Stimulated activated CD8-positive, alpha-beta memory T cell treated with anti-CD3 and anti-CD28 coated beads, Interleukin-15, amount 100 ng/mL, for 24 hours (primary cell): Measurements from ENCODE around the gene AJM1.

Experiments used
- DNase-seq: peaks from one replicate; pipeline ENCODE4 v3.0.0-alpha.2; 2020; ENCODE audit warnings: low read depth

The AJM1 gene

GRCh38 chr9:136845465-136846260, 3.4 kb downstream of the AJM1 start:
- no peak for DNase-seq

GRCh38 chr9:136846376-136847087, 4.3 kb downstream of the AJM1 start:
- no peak for DNase-seq

- DNase-seq: no peak
These were observed 5.0 kb downstream of the AJM1 start for GRCh38 chr9:136847088-136847825.

GRCh38 chr9:136847826-136848392, 5.6 kb downstream of the AJM1 start:
- DNase-seq: peak; percentile 39

- no peak for DNase-seq
These were observed 6.2 kb downstream of the AJM1 start for GRCh38 chr9:136848393-136849037.

- DNase-seq: peak; percentile 84
These were observed 7.0 kb downstream of the AJM1 start, which contains the start of gene PHPT1 for GRCh38 chr9:136849038-136849959. Gene PHPT1 (plus strand): TSS chr9:136849409. CDS start chr9:136849431, 22 bp downstream.

- DNase-seq: no peak
These were observed 7.9 kb downstream of the AJM1 start for GRCh38 chr9:136849960-136850865.

GRCh38 chr9:136850866-136851775, 8.8 kb downstream of the AJM1 start:
- DNase-seq: no peak

GRCh38 chr9:136851941-136852663, 9.8 kb downstream of the AJM1 start, which contains the start of gene MAMDC4:
Gene MAMDC4 (plus strand): TSS chr9:136852346. CDS start chr9:136852417, 71 bp downstream.
- no peak for DNase-seq

GRCh38 chr9:136852664-136853595, 10.7 kb downstream of the AJM1 start:
- no peak for DNase-seq

- no peak for DNase-seq
These were observed 11.4 kb downstream of the AJM1 start for GRCh38 chr9:136853596-136854112.

GRCh38 chr9:136854113-136854841, 12.0 kb downstream of the AJM1 start:
- DNase-seq: no peak

- no peak for DNase-seq
These were observed 12.7 kb downstream of the AJM1 start for GRCh38 chr9:136854842-136855460.

- DNase-seq: no peak
These were observed 13.3 kb downstream of the AJM1 start for GRCh38 chr9:136855461-136856078.

GRCh38 chr9:136856079-136856476, 13.8 kb downstream of the AJM1 start:
- DNase-seq: no peak
